ENCODE results near the gene GDF10.

DNA sequence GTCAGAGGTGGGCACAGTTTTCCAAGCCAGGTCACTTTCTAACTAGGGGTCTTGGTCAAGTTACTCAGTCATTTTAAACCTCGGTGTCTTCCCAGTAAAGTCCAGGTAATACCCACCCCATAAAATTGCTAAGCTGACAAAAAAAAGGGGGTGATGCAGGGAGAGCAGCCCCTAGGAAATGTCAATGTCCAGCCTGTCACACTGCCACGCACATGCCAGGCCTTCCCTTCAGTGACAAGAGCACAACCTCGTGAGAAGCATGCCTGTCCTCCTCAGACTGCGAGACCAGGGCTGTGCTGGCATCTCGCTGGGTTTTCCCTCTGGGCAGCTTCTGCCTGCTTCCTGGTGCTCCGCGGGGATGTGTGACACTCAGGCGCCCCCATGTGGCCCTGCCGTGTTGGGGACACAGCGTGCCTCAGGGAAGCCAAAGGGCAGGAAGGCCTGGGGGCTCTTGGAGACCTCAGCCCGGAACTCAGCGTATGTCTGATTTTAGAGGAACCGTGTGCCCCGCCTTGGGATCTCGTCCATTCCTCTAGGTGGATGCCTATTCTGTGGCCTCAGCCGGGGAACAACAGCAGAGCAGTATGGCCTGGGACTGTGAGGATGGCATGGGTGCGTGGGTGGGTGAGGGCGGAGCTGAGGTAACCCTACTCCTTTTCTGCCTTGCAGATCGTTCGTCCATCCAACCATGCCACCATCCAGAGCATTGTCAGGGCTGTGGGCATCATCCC, 12.1 kb downstream of the GDF10 start:
- TF ChIP-seq POLR2A (IDR thresholded peaks at IDR 0.05): no peak
- TF ChIP-seq, protein P1, sequence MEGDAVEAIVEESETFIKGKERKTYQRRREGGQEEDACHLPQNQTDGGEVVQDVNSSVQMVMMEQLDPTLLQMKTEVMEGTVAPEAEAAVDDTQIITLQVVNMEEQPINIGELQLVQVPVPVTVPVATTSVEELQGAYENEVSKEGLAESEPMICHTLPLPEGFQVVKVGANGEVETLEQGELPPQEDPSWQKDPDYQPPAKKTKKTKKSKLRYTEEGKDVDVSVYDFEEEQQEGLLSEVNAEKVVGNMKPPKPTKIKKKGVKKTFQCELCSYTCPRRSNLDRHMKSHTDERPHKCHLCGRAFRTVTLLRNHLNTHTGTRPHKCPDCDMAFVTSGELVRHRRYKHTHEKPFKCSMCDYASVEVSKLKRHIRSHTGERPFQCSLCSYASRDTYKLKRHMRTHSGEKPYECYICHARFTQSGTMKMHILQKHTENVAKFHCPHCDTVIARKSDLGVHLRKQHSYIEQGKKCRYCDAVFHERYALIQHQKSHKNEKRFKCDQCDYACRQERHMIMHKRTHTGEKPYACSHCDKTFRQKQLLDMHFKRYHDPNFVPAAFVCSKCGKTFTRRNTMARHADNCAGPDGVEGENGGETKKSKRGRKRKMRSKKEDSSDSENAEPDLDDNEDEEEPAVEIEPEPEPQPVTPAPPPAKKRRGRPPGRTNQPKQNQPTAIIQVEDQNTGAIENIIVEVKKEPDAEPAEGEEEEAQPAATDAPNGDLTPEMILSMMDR (IDR thresholded peaks at IDR 0.05): peak in 1 of 3 donors; percentile 44

Measured in lower leg skin (tissue), 3 donors.